AG04449 (cell line): ENCODE measurements around the gene ZNF599.
"Not testable (repeated sequence)": the region's sequence is repeated elsewhere in the genome, so short reads cannot be mapped to it uniquely, and the experiment has no call there.

Source experiments
- CTCF ChIA-PET: fragments of 350-600 bp; formaldehyde crosslinking; extraction: SDS; loops from one replicate; lab custom pipeline; 2021; ENCODE audit warnings: antibody characterized with exemption; lab: Yijun Ruan, JAX
- POLR2A ChIA-PET: fragments of 400-600, 350-600 bp; formaldehyde crosslinking; extraction: SDS; loops from one replicate; lab custom pipeline; 2020; ENCODE audit warnings: antibody characterized with exemption, inconsistent platforms; lab: Yijun Ruan, JAX
- DNase-seq: peaks from one replicate; pipeline ENCODE4 v3.0.0-alpha.2; 2010; ENCODE audit warnings: low read depth, low spot score
- H3K4me3 ChIP-seq: 2 replicates; pipeline ENCODE4 v1.5.1; 2011; ENCODE audit warnings: low read depth, mild to moderate bottlenecking, control low read depth, low read length
- TF ChIP-seq, protein P1 (sequence below): IDR thresholded peaks from one replicate; pipeline ENCODE4 v1.5.1; 2011; ENCODE audit warnings: mild to moderate bottlenecking, moderate library complexity, low read length, control low read depth, inconsistent platforms; ENCODE audit not compliant: insufficient read depth; ENCODE audit errors: missing control alignments

ZNF599 gene

DNA sequence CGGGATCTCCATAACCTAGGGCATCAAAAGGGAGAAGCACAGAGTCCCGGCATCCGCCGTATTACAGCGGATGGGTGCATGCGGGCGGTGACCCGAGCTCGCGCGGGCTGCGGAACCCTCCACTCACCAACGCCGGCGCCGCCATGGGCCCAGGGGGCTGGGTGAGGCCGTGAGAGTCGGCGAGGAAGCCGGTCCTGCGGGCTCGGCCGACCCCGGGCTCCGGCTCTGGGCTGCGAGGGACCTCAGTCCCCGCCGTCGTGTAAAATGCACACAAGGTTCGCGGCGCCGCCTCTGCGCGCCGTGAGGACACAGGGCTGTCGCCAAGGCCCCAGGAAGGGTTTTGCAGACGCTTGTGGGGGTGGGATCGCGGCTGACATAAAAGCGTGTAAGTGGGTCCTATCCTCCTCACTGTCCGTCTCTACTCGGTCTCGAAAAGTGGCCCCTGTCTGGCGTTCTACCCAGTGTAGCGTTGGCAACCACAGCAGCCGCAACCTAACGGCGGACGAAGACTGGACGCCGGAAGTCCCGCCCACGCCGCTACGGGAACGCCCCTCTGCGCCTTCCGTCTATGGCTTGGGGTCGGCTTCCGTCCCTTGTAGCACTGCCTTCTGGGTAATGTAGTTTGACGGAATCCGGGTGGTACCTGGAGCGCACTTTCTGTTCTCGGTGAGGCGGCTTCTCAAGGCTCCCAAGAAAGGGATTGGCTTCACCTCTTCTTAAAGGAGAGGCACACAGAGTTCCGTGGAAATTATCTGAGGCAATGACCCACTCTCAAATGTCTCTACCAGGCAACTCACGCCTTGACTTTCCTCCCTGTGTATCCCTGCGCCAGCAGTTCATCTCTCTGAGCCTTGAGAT lies at the start of gene ZNF599:
Gene ZNF599 (minus strand): TSS at position 519 of the 858 bp plus-strand sequence. CDS start 374 bp downstream, at position 145.
- ChIA-PET POLR2A (interaction anchor here (0.8 kb wide), 1 partner anchor 96 kb away, joined by 3 read pairs; the partner anchor contains the start of gene ZNF302), CTCF (interaction anchor here (0.8 kb wide), 1 partner anchor 34 kb away, joined by 4 read pairs; no protein-coding TSS in a partner anchor)
- H3K4me3 ChIP-seq = peak within 1 kb of the TSS; percentile 80
- TF ChIP-seq, protein P1, sequence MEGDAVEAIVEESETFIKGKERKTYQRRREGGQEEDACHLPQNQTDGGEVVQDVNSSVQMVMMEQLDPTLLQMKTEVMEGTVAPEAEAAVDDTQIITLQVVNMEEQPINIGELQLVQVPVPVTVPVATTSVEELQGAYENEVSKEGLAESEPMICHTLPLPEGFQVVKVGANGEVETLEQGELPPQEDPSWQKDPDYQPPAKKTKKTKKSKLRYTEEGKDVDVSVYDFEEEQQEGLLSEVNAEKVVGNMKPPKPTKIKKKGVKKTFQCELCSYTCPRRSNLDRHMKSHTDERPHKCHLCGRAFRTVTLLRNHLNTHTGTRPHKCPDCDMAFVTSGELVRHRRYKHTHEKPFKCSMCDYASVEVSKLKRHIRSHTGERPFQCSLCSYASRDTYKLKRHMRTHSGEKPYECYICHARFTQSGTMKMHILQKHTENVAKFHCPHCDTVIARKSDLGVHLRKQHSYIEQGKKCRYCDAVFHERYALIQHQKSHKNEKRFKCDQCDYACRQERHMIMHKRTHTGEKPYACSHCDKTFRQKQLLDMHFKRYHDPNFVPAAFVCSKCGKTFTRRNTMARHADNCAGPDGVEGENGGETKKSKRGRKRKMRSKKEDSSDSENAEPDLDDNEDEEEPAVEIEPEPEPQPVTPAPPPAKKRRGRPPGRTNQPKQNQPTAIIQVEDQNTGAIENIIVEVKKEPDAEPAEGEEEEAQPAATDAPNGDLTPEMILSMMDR = no peak
- DNase-seq = peak; percentile 33

GRCh38 chr19:34818270-34818669 lies 45.3 kb upstream of the ZNF599 start:
- CTCF ChIA-PET = no interaction called here
- DNase-seq = no peak
- POLR2A ChIA-PET = no interaction called here
- TF ChIP-seq, protein P1 = no peak
- no peak overlapping the region for H3K4me3 ChIP-seq

GRCh38 chr19:34816708-34817107 lies 43.7 kb upstream of the ZNF599 start:
- ChIA-PET CTCF (no interaction called here), POLR2A (no interaction called here)
- DNase-seq = no peak
- TF ChIP-seq, protein P1 = no peak
- H3K4me3 ChIP-seq = no peak overlapping the region

DNA sequence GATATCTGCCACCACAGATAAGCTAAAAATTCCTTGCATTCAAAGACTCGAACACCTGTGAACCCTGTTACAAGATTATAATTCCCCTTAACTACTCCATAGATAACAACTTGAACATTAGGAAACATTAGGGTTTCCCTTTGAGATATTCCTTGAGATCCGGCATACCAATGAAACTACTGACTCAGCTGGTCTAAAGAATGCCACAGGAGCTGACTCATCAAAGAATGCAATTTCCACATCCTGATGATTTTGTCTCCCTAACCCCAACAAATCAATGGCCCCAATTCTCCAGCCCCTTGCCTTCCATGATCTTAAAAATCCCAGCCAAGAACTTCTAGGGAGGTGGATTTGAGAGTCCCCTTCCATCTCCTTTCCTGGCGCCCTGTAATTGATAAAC lies 35.6 kb upstream of the ZNF599 start:
- ChIA-PET POLR2A (interaction anchor here (1.0 kb wide), 1 partner anchor 14 kb away, joined by 3 read pairs; no protein-coding TSS in a partner anchor), CTCF (no interaction called here)
- DNase-seq = peak; percentile 37
- H3K4me3 ChIP-seq = no peak overlapping the region
- TF ChIP-seq, protein P1 = no peak

GRCh38 chr19:34806976-34807860 lies 34.2 kb upstream of the ZNF599 start:
- ChIA-PET CTCF (no interaction called here), POLR2A (no interaction called here)
- DNase-seq = no peak
- no peak overlapping the region for H3K4me3 ChIP-seq
- TF ChIP-seq, protein P1 = no peak

- no peak for DNase-seq
- TF ChIP-seq, protein P1 = no peak
- POLR2A ChIA-PET = no interaction called here
- CTCF ChIA-PET = no interaction called here
- H3K4me3 ChIP-seq = no peak overlapping the region
Observed at GRCh38 chr19:34804115-34804514, 31.1 kb upstream of the ZNF599 start.

DNA sequence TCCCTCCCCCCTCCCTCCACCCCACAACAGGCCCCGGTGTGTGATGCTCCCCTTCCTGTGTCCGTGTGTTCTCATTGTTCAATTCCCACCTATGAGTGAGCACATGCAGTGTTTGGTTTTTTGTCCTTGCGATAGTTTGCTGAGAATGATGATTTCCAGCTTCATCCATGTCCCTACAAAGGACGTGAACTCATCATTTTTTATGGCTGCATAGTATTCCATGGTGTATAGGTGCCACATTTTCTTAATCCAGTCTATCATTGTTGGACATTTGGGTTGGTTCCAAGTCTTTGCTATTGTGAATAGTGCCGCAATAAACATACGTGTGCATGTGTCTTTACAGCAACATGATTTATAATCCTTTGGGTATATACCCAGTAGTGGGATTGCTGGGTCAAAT lies 23.9 kb upstream of the ZNF599 start:
- DNase-seq, CTCF ChIA-PET, POLR2A ChIA-PET, H3K4me3 ChIP-seq: not testable (repeated sequence)
